ENCODE measurements around the gene SLC43A3. TPM values are rescaled to one million over a fixed set of nuclear protein-coding genes. Genes with fewer than 3 reads are reported as not detected.
A peak's percentile ranks its signal among the peaks of the same experiment; 100 is the strongest.

The SLC43A3 gene
- total and polyA plus RNA-seq, 9 of the 15 experiments (the other 6 are each of a cell fraction or from before 2014, with no cell fraction given) = 63.7 to 281 (median 139) TPM

- TF ChIP-seq PRMT5 (CRISPR knock-in tag; IDR thresholded peaks at IDR 0.05) (no peak), RCOR1 (IDR thresholded peaks at IDR 0.05; ENCODE audit: borderline replicate concordance in 1 of 2, low read depth in 2 of 2, low read length in 2 of 2) (peak in 1 of 2 experiments; percentile 71; a peak in 2 of 4 replicates), SOX6 (IDR thresholded peaks at IDR 0.05) (peak; percentile 53), SRF (CRISPR knock-in tag; IDR thresholded peaks at IDR 0.05) (peak in 1 of 2 experiments; percentile 36; a peak in 1 of 4 replicates), CAMTA2 (CRISPR knock-in tag; conservative IDR thresholded peaks at IDR 0.05) (no peak), CTBP1 (IDR thresholded peaks at IDR 0.05; ENCODE audit: borderline replicate concordance) (peak; percentile 51; the same call in 1 of the 2 replicates), PRDM10 (IDR thresholded peaks at IDR 0.05; ENCODE audit: partially characterized antibody) (no peak), L3MBTL2 (IDR thresholded peaks at IDR 0.05) (peak; percentile 76; the same call in 1 of the 2 replicates), ARID3B (CRISPR knock-in tag; IDR thresholded peaks at IDR 0.05; ENCODE audit: borderline replicate concordance) (no peak), ZNF347 (CRISPR knock-in tag; IDR thresholded peaks at IDR 0.05; ENCODE audit: low read depth) (no peak), ATF7 (IDR thresholded peaks at IDR 0.05) (peak; percentile 28; the same call in 1 of the 2 replicates), MTA3 (IDR thresholded peaks at IDR 0.05; ENCODE audit: borderline replicate concordance) (0 out of 2 replicates have a peak, but pooled peaks have one; percentile 41), ATF3 (IDR thresholded peaks at IDR 0.05) (peak; percentile 74), ATF3 (CRISPR knock-in tag; conservative IDR thresholded peaks at IDR 0.05) (peak; percentile 29; the same call in 1 of the 2 replicates), HMBOX1 (IDR thresholded peaks at IDR 0.05) (0 out of 2 replicates have a peak, but pooled peaks have one; percentile 31), LEF1 (IDR thresholded peaks at IDR 0.05) (no peak), EWSR1 (IDR thresholded peaks at IDR 0.05; ENCODE audit: borderline replicate concordance, low read depth, partially characterized antibody) (no peak), XRCC5 (IDR thresholded peaks at IDR 0.05; ENCODE audit: low read depth, low read length) (no peak), TEAD4 (IDR thresholded peaks at IDR 0.05; ENCODE audit: low read length) (peak; percentile 83), TEAD4 (CRISPR knock-in tag; IDR thresholded peaks at IDR 0.05; ENCODE audit: borderline replicate concordance) (no peak), CREB1 (IDR thresholded peaks at IDR 0.05) (peak; percentile 50; the same call in 1 of the 2 replicates), CREB1 (CRISPR knock-in tag; IDR thresholded peaks at IDR 0.05) (no peak), CBFB (CRISPR knock-in tag; IDR thresholded peaks at IDR 0.05) (peak; percentile 77; the same call in 1 of the 2 replicates), ZNF583 (CRISPR knock-in tag; IDR thresholded peaks at IDR 0.05) (no peak)
These were observed 5.8 kb upstream of the SLC43A3 start (continued) for GRCh38 chr11:57432714-57433163.

Data from K562 (cell line).